Activated B cell treated with CpG ODN at 0.5 μM for 24 hours (primary cell): Measurements from ENCODE around the gene SEC14L5. TPM values are rescaled to one million over a fixed set of nuclear protein-coding genes. Genes with fewer than 3 reads are reported as not detected.
"Not testable (repeated sequence)": the region's sequence is repeated elsewhere in the genome, so short reads cannot be mapped to it uniquely, and the experiment has no call there.

Source experiments
- ATAC-seq: fragments of 200-7000 bp; cut with Tn5 transposase; one replicate; pipeline ENCODE4 v1.10.0; 2021; ENCODE audit warnings: low read depth, mild to moderate bottlenecking, moderate library complexity
- CTCF ChIA-PET: fragments of 350-600 bp; sonication (Branson Sonifier 250); formaldehyde crosslinking; loops from one replicate; lab custom pipeline; 2021; ENCODE audit warnings: antibody characterized with exemption; lab: Charles Lee
- POLR2A ChIA-PET: fragments of 350-600 bp; sonication (Branson Sonifier 250); formaldehyde crosslinking; loops from one replicate; lab custom pipeline; 2021; ENCODE audit warnings: antibody characterized with exemption; lab: Charles Lee
- DNase-seq: peaks from one replicate; pipeline ENCODE4 v3.0.0; 2022
- H3K27ac Mint-ChIP-seq: one replicate; pipeline ENCODE4 v1.8.0; 2020; ENCODE audit warnings: mixed read lengths
- H3K27me3 Mint-ChIP-seq: one replicate; pipeline ENCODE4 v1.8.0; 2021; ENCODE audit warnings: mixed read lengths
- H3K36me3 Mint-ChIP-seq: one replicate; pipeline ENCODE4 v1.8.0; 2021; ENCODE audit warnings: low read depth, mixed read lengths
- H3K4me1 Mint-ChIP-seq: one replicate; pipeline ENCODE4 v1.8.0; 2021; ENCODE audit warnings: mixed read lengths
- H3K4me3 Mint-ChIP-seq: one replicate; pipeline ENCODE4 v1.8.0; 2020; ENCODE audit warnings: mild to moderate bottlenecking, mixed read lengths
- H3K9me3 Mint-ChIP-seq: one replicate; pipeline ENCODE4 v1.8.0; 2020; ENCODE audit warnings: mixed read lengths
- CTCF ChIP-seq: fragments of 200-600 bp; IDR thresholded peaks from one replicate; pipeline ENCODE4 v1.8.0; 2022; ENCODE audit warnings: antibody characterized with exemption, mild to moderate bottlenecking
- intact Hi-C: fragments of 100-400 bp; cut with micrococcal nuclease; formaldehyde crosslinking; loops from one replicate; pipeline ENCODE4 v1.15.1; 2024
- total RNA-seq: library from RNA; stranded (reverse); gene quantifications from 2 replicates; pipeline ENCODE4 v1.2.3, GENCODE V29; 2022

Gene SEC14L5
- total RNA-seq, 1 donor from 2014 or later: not detected

- ATAC-seq (no peak), DNase-seq (no peak)
- no peak overlapping the region for H3K27ac Mint-ChIP-seq
- H3K27me3 Mint-ChIP-seq: peaks cover 25% of the 10 kb centered on the region
- no peak for TF ChIP-seq CTCF
- intact Hi-C loops: no loop called here
- ChIA-PET POLR2A (no interaction called here), CTCF (no interaction called here)
- no peaks in the 10 kb centered on the region for H3K9me3 Mint-ChIP-seq
- no peaks in the 10 kb centered on the region for H3K36me3 Mint-ChIP-seq
- H3K4me3 Mint-ChIP-seq: no peak overlapping the region
- H3K4me1 Mint-ChIP-seq: peaks cover 6% of the 10 kb centered on the region
Measured at GRCh38 chr16:4946917-4947316, 11.2 kb upstream of the SEC14L5 start.

- no peak for DNase-seq
- intact Hi-C loops: no loop called here
- no peaks in the 10 kb centered on the region for H3K9me3 Mint-ChIP-seq
- peaks cover 25% of the 10 kb centered on the region for H3K27me3 Mint-ChIP-seq
- CTCF ChIA-PET: no interaction called here
- no peak overlapping the region for H3K27ac Mint-ChIP-seq
- POLR2A ChIA-PET: no interaction called here
- H3K36me3 Mint-ChIP-seq: no peaks in the 10 kb centered on the region
- TF ChIP-seq CTCF: no peak
- no peak for ATAC-seq
- no peak overlapping the region for H3K4me3 Mint-ChIP-seq
- H3K4me1 Mint-ChIP-seq: peaks cover 6% of the 10 kb centered on the region
Measured at GRCh38 chr16:4947722-4948503, 10.2 kb upstream of the SEC14L5 start.

- Mint-ChIP-seq H3K4me1 (peaks cover 6% of the 10 kb centered on the region), H3K36me3 (no peaks in the 10 kb centered on the region), H3K9me3 (no peaks in the 10 kb centered on the region), H3K27me3 (peaks cover 29% of the 10 kb centered on the region), H3K4me3 (no peak overlapping the region), H3K27ac (no peak overlapping the region)
- CTCF ChIA-PET: no interaction called here
- TF ChIP-seq CTCF: no peak
- intact Hi-C loops: no loop called here
- POLR2A ChIA-PET: no interaction called here
- no peak for ATAC-seq
- no peak for DNase-seq
Measured at GRCh38 chr16:4948903-4949766, 9.0 kb upstream of the SEC14L5 start.

- no peak for TF ChIP-seq CTCF
- H3K4me1 Mint-ChIP-seq: peaks cover 6% of the 10 kb centered on the region
- intact Hi-C loops: no loop called here
- POLR2A ChIA-PET: no interaction called here
- no peak for DNase-seq
- no peak overlapping the region for H3K27ac Mint-ChIP-seq
- H3K4me3 Mint-ChIP-seq: no peak overlapping the region
- no peak for ATAC-seq
- H3K36me3 Mint-ChIP-seq: no peaks in the 10 kb centered on the region
- CTCF ChIA-PET: no interaction called here
- peaks cover 29% of the 10 kb centered on the region for H3K27me3 Mint-ChIP-seq
- H3K9me3 Mint-ChIP-seq: no peaks in the 10 kb centered on the region
Measured at GRCh38 chr16:4949986-4950385, 8.1 kb upstream of the SEC14L5 start.

- POLR2A ChIA-PET, ATAC-seq, H3K4me3 Mint-ChIP-seq, H3K27ac Mint-ChIP-seq, DNase-seq, H3K9me3 Mint-ChIP-seq, intact Hi-C loops, H3K4me1 Mint-ChIP-seq, H3K36me3 Mint-ChIP-seq: not testable (repeated sequence)
- peaks cover 31% of the 10 kb centered on the region for H3K27me3 Mint-ChIP-seq
- CTCF ChIA-PET: interaction anchor here (0.6 kb wide), 1 partner anchor 640 kb away, joined by 3 read pairs; no protein-coding TSS in a partner anchor
Measured at GRCh38 chr16:4951583-4951982, 6.5 kb upstream of the SEC14L5 start.
